HG02610 (cell line): ENCODE measurements around the gene CGB2.
"Not testable (repeated sequence)": the region's sequence is repeated elsewhere in the genome, so short reads cannot be mapped to it uniquely, and the experiment has no call there.

Source experiments
- ATAC-seq: cut with Tn5 transposase; IDR thresholded peaks from one replicate; pipeline ENCODE4 v1.9.1; 2021; ENCODE audit warnings: mild to moderate bottlenecking, moderate library complexity; ENCODE audit not compliant: unreplicated experiment

The CGB2 gene

DNA sequence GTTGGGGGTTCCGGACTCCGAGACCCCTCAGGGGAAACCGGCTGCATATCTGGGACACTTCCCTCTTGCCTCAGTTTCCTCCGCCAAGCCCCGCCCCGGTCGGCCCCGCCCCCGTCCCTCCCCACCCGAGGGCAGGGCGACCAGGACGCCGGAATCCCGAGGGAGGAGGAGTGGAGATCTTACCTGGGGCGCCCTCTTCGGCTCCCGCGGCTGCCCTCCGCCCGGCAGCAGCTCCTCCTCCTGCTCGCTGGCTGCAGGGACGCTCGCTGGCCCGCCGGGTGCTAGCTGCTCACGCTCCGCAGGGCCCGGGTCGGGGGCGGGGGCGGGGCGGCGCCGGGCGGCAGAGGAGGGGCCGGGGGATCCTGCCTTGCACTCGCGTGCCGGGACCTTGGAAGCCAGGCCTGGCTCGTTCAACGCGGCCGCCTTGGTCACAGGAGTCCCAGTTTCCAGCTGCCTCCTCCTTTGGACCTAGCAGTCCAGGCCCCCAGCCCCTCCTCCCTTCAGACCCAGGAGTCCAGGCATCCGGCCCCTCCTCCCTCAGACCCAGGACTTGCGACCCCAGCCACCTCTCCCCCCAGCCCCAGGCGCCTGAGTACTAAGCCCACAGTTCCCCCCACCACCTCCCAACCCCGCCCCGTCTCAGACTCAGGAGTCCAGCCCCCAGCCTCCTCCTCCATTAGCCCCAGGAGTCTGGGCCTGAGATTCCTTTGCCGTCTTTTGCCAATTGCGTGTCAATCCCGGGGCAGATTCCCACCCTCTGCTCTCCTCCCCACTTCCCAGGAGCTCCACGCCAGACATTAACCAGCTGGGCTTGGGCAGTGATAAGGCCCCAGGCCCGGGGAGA lies 33.3 kb downstream of the CGB2 start, which contains the start of gene NTF4:
Gene NTF4 (minus strand): TSS at position 51 of the 844 bp plus-strand sequence. CDS start 2,821 bp downstream, outside the sequence.
- ATAC-seq = no peak

DNA sequence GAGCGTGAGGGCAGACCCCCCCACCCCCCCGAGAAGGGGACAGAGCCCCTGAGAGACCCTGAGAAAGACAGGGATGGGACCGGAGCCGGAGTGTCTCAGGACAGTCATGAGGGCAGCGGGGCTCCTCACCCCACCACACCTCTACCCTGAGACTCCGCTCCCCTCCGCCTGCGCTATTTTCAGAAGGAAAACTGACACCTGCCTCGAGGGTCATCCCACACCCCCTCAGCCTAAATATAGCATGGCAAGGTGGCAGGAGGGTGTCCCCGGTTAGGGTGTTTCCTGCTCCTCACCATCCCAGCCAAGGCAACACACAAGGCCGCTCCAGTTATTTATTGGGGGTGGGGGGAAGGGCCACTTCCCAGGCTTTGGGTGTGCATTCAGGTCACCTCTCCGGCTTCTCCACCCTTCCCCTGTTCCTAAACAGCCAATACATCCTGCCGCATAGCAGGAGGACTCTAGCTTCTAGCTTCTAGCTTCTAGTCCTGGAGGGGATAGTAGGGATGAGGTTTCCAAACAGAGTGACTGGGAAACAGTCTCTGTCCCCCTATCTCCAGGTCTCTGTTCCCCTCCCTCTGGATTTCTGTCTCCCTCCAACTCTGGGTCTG lies 34.3 kb downstream of the CGB2 start:
- ATAC-seq = no peak

DNA sequence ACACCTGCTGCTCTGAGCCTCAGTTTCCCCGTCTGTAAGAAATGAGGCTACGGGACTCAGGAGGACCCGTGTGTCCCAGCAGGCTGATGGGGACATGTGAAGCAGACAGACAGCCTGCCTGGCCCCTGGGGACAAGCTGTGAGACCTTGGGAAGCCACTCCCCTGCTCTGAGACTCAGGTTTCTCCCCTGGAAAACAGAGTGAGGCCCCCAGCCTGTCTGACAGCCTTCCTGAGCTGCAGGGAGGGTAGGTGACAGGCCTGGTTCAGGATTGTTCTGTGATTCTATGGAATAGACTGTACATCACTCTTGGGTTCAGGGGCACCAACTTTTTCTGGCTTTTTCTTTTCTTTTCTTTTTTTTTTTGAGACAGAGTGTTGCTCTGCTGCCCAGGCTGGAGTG lies 35.9 kb downstream of the CGB2 start:
- ATAC-seq = no peak

DNA sequence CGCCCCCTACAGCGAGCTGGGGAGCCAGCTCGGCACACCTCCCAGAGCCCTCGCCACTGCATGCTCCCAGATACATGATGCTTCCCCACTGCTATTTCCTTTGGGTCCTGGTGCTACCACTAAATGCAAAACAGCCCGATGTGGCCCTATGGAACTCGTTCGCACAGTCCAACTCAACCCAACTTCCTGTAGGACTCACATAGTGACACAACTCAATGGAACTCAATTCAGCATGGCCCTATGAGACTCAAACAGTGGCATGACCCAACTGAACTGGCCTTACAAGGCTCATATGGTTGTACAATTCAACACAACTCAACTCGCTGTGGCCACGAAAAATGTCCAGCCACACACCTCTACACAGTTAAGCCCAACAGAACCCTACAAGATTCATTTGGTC lies 37.3 kb downstream of the CGB2 start:
- ATAC-seq = no peak

DNA sequence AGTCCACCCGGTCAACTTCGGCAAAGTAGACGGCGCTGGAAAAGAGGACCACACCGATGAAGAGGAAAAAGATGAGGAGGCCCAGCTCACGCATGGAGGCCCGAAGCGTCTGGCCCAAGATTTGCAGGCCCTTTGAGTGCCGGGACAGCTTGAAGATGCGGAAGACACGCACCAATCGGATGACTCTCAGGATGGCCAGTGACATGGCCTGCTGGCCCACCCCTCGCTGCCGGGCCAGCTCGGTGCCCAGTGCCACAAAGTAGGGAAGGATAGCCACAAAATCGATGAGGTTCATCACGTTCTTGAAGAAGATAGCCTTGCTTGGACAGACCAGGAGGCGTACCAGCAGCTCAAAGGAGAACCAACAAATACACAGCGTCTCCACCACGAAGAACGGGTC lies 38.7 kb downstream of the CGB2 start:
- ATAC-seq = no peak

DNA sequence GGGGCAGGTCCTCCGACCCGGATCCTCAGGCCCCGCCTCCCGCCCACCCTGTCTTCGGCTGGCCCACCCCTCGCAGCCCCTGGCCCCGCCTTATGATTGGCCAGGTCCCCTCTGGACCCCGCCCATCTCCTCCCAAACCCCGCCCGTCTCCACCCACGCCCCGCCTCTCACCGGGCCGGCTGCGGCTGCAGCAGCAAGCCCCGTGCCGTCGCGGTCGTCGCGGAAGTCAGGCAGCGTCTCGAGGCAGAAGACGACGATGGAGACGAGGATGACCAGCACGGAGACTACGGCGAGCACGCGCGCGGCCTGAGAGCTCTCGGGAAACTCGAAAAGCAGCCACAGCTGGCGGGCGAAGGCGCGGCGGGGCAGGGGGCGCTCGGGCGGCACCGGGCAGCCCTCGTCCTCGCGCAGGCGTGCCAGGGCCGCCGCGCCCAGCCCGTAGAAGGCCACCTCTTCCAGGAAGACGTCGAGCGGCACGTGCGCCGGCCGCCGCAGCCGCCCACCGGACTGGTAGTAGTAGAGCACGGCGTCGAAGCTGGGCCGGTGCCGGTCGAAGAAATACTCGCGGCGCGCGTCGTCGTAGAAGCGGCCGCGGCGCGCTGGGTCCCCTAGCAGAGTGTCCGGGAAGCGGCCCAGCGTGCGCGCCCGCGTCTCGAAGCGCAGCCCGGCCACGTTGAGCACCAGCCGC lies 40.3 kb downstream of the CGB2 start:
- ATAC-seq = no peak

DNA sequence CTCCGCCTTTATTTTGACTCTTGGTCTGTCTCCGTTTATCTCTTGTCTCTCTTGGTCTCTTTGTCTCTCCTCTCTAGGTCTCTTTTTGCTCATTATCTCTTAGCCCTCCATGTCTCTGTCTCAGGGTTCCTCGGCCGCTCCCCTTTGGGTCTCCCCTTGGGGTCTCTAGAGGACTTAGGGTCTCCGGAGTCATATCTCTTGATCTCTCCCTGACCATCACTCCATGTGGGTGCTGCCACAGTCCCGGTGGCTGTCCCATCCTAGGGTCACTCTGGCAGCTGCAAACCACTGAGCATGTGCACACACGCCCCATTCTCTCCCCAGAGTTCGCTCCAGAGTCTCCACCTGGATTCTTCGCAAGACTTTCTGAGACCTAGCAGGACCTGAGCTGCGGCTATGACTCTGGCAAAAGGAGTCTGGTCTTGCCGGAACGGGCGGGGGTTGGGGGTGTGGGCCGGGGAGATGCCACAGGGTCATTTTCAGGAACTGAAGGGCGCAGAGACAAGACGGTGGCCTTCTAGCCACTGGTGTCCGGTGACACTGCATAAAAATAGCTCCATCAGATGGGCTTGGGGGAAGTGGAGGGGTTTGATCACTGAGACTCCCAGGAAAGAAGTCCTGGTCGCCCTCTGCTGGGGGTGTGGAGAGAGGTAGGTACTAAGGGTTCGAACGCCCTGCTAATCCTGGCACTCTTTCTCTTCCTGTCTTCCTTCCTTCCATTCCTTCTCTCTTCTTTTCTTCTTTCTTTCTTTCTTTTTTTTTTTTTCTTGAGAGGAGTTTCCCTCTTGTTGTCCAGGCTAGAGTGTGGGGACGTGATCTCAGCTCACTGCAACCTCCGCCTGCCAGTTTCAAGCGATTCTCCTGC lies 42.1 kb downstream of the CGB2 start:
- no peak for ATAC-seq

DNA sequence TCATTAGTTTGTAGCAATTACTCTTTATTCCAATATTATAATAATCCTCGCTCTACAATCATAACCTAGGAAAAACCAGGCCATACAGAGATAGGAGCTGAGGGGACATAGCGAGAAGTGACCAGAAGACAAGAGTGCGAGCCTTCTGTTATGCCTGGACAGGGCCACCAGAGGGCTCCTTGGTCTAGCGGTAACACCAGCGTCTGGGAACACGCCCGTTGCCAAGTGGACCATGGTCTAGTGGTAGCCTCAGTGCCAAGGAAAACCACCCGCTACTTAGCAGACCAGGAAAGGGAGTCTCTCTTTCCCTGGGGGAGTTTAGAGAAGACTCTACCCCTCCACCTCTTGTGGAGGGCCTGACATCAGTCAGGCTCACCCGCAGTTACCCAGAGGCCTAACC lies 43.2 kb downstream of the CGB2 start:
- not testable (repeated sequence) for ATAC-seq

DNA sequence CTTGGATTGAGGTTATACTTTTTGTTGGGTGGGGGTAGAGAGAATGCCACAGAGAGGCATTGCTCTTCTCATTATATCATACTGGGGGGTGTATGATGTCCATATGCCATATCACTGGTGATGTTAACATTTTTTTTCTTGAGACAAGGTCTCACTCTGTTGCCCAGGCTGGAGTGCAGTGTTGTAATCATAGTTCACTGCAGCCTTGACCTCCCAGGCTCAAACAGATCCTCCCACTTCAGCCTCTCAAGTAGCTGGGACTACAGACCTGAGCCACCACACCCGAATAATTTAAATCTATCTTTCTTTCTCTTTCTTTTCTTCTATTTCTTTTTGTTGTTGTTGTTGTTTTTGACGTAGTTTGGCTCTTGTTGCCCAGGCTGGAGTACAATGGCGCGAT lies 48.7 kb downstream of the CGB2 start:
- no peak for ATAC-seq

DNA sequence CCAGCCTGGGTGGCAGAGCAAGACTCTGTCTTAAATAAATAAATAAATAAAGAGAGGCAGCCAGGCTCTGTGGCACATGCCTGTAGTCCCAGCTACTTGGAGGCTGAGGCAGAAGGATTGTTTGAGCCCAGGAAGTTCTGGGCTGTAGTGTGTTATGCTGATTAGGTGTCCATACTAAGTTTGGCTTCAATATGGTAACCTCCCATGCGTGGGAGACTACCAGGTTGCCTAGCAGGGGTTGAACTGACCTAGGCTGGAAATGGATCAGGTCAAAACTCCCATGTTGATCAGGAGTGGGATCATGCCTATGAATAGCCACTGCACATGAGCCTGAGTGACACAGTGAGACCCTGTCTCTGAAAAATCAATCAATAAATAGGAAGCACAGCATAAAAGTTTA lies 49.6 kb downstream of the CGB2 start:
- no peak for ATAC-seq
